K562 (cell line): ENCODE results near the gene GUCA1A. TPM values are rescaled to one million over a fixed set of nuclear protein-coding genes. Genes with fewer than 3 reads are reported as not detected.

Experiments
- ARID3A ChIP-seq: IDR thresholded peaks from 2 replicates; pipeline ENCODE4 v1.6.1; 2012; ENCODE audit warnings: low read depth, low read length, improper control_type of control experiment, borderline replicate concordance
- KAT7 ChIP-seq: sonication (generic); formaldehyde crosslinking; IDR thresholded peaks from 2 replicates; pipeline ENCODE4 v1.8.0; 2022; ENCODE audit warnings: missing genetic modification reagents, mild to moderate bottlenecking, borderline replicate concordance
- MBD1 ChIP-seq: fragments of 250-450 bp; sonication (Bioruptor Pico); IDR thresholded peaks from 2 replicates; pipeline ENCODE4 v1.8.0; 2022; ENCODE audit warnings: inconsistent platforms
- MYC ChIP-seq, 2 experiments: fragments of 250-450 bp in 1 of 2; sonication (Bioruptor Pico) in 1 of 2; IDR thresholded peaks; 2 replicates each; pipeline versions ENCODE4 v1.5.1 to v1.6.1; 2012 to 2021; ENCODE audit warnings: low read depth in 2 of 2, borderline replicate concordance in 1 of 2, improper control_type of control experiment in 1 of 2, low read length in 1 of 2, mild to moderate bottlenecking in 1 of 2, moderate library complexity in 1 of 2
- TEAD1 ChIP-seq, 2 experiments: fragments of 450-650 bp in 1 of 2; sonication (generic) in 1 of 2; formaldehyde crosslinking; IDR thresholded peaks; 2 replicates each; pipeline versions ENCODE4 v1.4.0 to v1.8.0; 2020 to 2022; ENCODE audit warnings: mild to moderate bottlenecking in 2 of 2, missing genetic modification reagents in 1 of 2
- polyA plus RNA-seq, 8 experiments: library from polyadenylated mRNA; depleted of rRNA in 4 of 8; stranded (reverse) in 5 of 8; unstranded in 3 of 8; fragments of >200 nt; fragmentation: Nextera tagmentation in 2 of 8; fragmentation: Illumina TruSeq in 1 of 8; extraction: Ambion mirVana in 2 of 8; extraction: Trizol in 1 of 8; gene quantifications; 2 replicates each; pipeline versions ENCODE4 v1.2.1 to v1.2.3, GENCODE V29; 2011 to 2014; ENCODE audit warnings: inconsistent platforms in 1 of 8, missing spikeins in 1 of 8
- total RNA-seq, 7 experiments: library from RNA; depleted of rRNA in 6 of 7; stranded (reverse); fragments of >200 nt in 6 of 7; fragmentation: Illumina TruSeq in 2 of 7; extraction: Trizol in 2 of 7; gene quantifications; 2 replicates each; pipeline versions ENCODE4 v1.2.1 to v1.2.3, GENCODE V29; 2011 to 2021; ENCODE audit warnings: low replicate concordance in 1 of 7

Gene GUCA1A
- total and polyA plus RNA-seq, 9 of the 15 experiments (the other 6 are each of a cell fraction or from before 2014, with no cell fraction given) = not detected

DNA sequence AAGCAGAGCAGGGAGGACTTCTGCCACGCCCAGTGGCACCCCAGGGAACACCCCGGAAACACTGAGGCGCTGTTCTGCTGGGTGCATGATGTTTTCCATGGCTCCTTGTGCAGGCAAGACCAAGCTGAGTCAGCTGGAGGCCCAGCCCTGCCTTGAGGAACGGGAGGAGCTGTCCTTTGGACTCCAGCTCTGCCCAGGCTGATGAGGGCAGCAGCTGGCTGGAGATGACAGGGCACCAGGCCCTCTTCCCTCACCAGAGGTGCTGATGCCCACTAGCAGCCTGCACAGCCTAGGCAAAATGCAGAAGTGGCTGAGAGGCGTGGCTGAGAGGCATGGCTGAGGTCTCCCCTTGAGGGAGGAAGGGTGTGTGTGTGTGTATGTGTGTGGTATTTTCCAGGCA, 33.1 kb upstream of the GUCA1A start (continued):
- TF ChIP-seq MBD1 (CRISPR knock-in tag) (no peak), ARID3A (no peak), KAT7 (CRISPR knock-in tag) (0 out of 2 replicates have a peak, but pooled peaks have one; percentile 66), MYC (IDR thresholded peaks at IDR 0.05; ENCODE audit: low read depth, low read length) (no peak), MYC (CRISPR knock-in tag; IDR thresholded peaks at IDR 0.05; ENCODE audit: borderline replicate concordance, low read depth) (no peak), TEAD1 (CRISPR knock-in tag; IDR thresholded peaks at IDR 0.05) (no peak)
